WTC11 (cell line): ENCODE results near the gene RPL7L1.

ENCODE experiments used
- AFF4 ChIP-seq: sonication (generic); formaldehyde crosslinking; IDR thresholded peaks from 2 replicates; pipeline ENCODE4 v1.8.1; 2023; ENCODE audit warnings: mild to moderate bottlenecking, missing genetic modification reagents, borderline replicate concordance
- CREM ChIP-seq: sonication (generic); formaldehyde crosslinking; IDR thresholded peaks from 2 replicates; pipeline ENCODE4 v1.8.1; 2022; ENCODE audit warnings: mild to moderate bottlenecking, missing genetic modification reagents, moderate library complexity
- CTCF ChIP-seq: fragments of 200-600 bp; IDR thresholded peaks from 2 replicates; pipeline ENCODE4 v1.8.0; 2022; ENCODE audit warnings: antibody characterized with exemption
- NR1H2 ChIP-seq: sonication (generic); formaldehyde crosslinking; IDR thresholded peaks from 2 replicates; pipeline ENCODE4 v1.9.0; 2021; ENCODE audit warnings: mild to moderate bottlenecking, moderate library complexity, missing genetic modification reagents
- NR2C2 ChIP-seq: sonication (generic); formaldehyde crosslinking; IDR thresholded peaks from 2 replicates; pipeline ENCODE4 v1.8.0; 2022; ENCODE audit warnings: mild to moderate bottlenecking, missing genetic modification reagents
- USF2 ChIP-seq: sonication (generic); formaldehyde crosslinking; IDR thresholded peaks from 2 replicates; pipeline ENCODE4 v1.8.1; 2023; ENCODE audit warnings: mild to moderate bottlenecking, missing genetic modification reagents, moderate library complexity
- ZSCAN18 ChIP-seq: fragments of 250-450 bp; sonication (Bioruptor Pico); IDR thresholded peaks from 2 replicates; pipeline ENCODE4 v2.1.2; 2022; ENCODE audit warnings: mild to moderate bottlenecking, moderate library complexity

GRCh38 chr6:42933205-42933604 lies 53.8 kb downstream of the RPL7L1 start:
- TF ChIP-seq CTCF, result no peak
- TF ChIP-seq NR2C2 (CRISPR knock-in tag), result no peak
- TF ChIP-seq ZSCAN18 (CRISPR knock-in tag), result no peak
- no peak for TF ChIP-seq CREM (CRISPR knock-in tag)
- TF ChIP-seq NR1H2 (CRISPR knock-in tag), result no peak
- TF ChIP-seq USF2 (CRISPR knock-in tag), result no peak
- no peak for TF ChIP-seq AFF4 (CRISPR knock-in tag)
